IMR-90 (cell line): Measurements from ENCODE around the gene SLC12A6. TPM values are rescaled to one million over a fixed set of nuclear protein-coding genes. Genes with fewer than 3 reads are reported as not detected.

Experiments
- ATAC-seq: fragments of 200-7000 bp; cut with Tn5 transposase; 2 replicates; pipeline ENCODE4 v1.9.1; 2020; ENCODE audit warnings: low read depth, mild to moderate bottlenecking, moderate library complexity
- BruUV-seq: library from RNA; stranded (reverse); fragments of 400-500 nt; replicated peaks from 2 replicates; lab custom pipeline; 2021; lab: Mats Ljungman, UMichigan
- CTCF ChIA-PET: fragments of 300-600 bp; formaldehyde crosslinking; extraction: SDS; loops from one replicate; lab custom pipeline; 2021; ENCODE audit warnings: antibody characterized with exemption; lab: Yijun Ruan, JAX
- POLR2A ChIA-PET: fragments of 300-600 bp; sonication (Branson Sonifier 250); formaldehyde crosslinking; loops from one replicate; lab custom pipeline; 2022; ENCODE audit warnings: antibody characterized with exemption; ENCODE audit not compliant: unreplicated experiment; lab: Charles Lee
- DNase-seq: peaks from one replicate; pipeline ENCODE4 v3.0.0; 2013
- H2AFZ ChIP-seq: replicated peaks from 2 replicates; pipeline ENCODE3; 2013; ENCODE audit warnings: low read length, mild to moderate bottlenecking; ENCODE audit not compliant: poor library complexity
- H2AK5ac ChIP-seq: 2 replicates; pipeline ENCODE4 v1.6.1; 2013; ENCODE audit warnings: low read depth, low read length, inconsistent platforms
- H2AK9ac ChIP-seq: replicated peaks from 2 replicates; pipeline ENCODE3; 2013; ENCODE audit warnings: mild to moderate bottlenecking, low read depth, low read length, moderate library complexity; ENCODE audit not compliant: poor library complexity
- H2BK120ac ChIP-seq: 2 replicates; pipeline ENCODE4 v1.6.1; 2013; ENCODE audit warnings: low read depth, low read length, inconsistent platforms
- H2BK15ac ChIP-seq: 3 replicates; pipeline ENCODE4 v1.6.1; 2013; ENCODE audit warnings: low read depth, low read length, inconsistent platforms
- H2BK20ac ChIP-seq: 2 replicates; pipeline ENCODE4 v1.6.1; 2013; ENCODE audit warnings: low read depth, mild to moderate bottlenecking, inconsistent platforms, low read length, moderate library complexity
- H2BK5ac ChIP-seq: 2 replicates; pipeline ENCODE4 v1.6.1; 2013; ENCODE audit warnings: mild to moderate bottlenecking, low read depth, low read length, inconsistent platforms; ENCODE audit not compliant: poor library complexity, severe bottlenecking
- H3K14ac ChIP-seq: replicated peaks from 2 replicates; pipeline ENCODE4 v1.6.1; 2013; ENCODE audit warnings: low read depth, low read length, inconsistent platforms
- H3K18ac ChIP-seq: 2 replicates; pipeline ENCODE4 v1.6.1; 2013; ENCODE audit warnings: low read depth, low read length, control low read depth
- H3K23ac ChIP-seq: 2 replicates; pipeline ENCODE4 v1.6.1; 2013; ENCODE audit warnings: low read depth, low read length, inconsistent platforms
- H3K27ac ChIP-seq: 2 replicates; pipeline ENCODE4 v1.5.1; 2013; ENCODE audit warnings: mild to moderate bottlenecking, control low read depth, low read length; ENCODE audit not compliant: insufficient read depth
- H3K27me3 ChIP-seq: 2 replicates; pipeline ENCODE4 v1.6.1; 2013; ENCODE audit warnings: low read length; ENCODE audit not compliant: control insufficient read depth, insufficient read depth
- H3K36me3 ChIP-seq: 2 replicates; pipeline ENCODE4 v1.6.1; 2013; ENCODE audit warnings: low read length, mixed read lengths; ENCODE audit not compliant: control insufficient read depth, insufficient read depth
- H3K4ac ChIP-seq: 2 replicates; pipeline ENCODE4 v1.6.1; 2013; ENCODE audit warnings: low read depth, low read length, inconsistent platforms
- H3K4me1 ChIP-seq: 2 replicates; pipeline ENCODE4 v1.6.1; 2013; ENCODE audit warnings: low read length, mixed read lengths; ENCODE audit not compliant: control insufficient read depth, insufficient read depth
- H3K4me2 ChIP-seq: 2 replicates; pipeline ENCODE4 v1.6.1; 2013; ENCODE audit warnings: low read depth, mild to moderate bottlenecking, control low read depth, low read length, moderate library complexity
- H3K4me3 ChIP-seq: 2 replicates; pipeline ENCODE4 v1.5.1; 2013; ENCODE audit warnings: low read depth, mild to moderate bottlenecking, control low read depth, low read length, moderate library complexity; ENCODE audit not compliant: insufficient read depth
- H3K56ac ChIP-seq: 2 replicates; pipeline ENCODE4 v1.6.1; 2013; ENCODE audit warnings: low read length, inconsistent platforms; ENCODE audit not compliant: insufficient read depth; ENCODE audit errors: extremely low read depth
- H3K79me1 ChIP-seq, 2 experiments: 2 replicates each; pipeline ENCODE4 v1.6.1; 2013; ENCODE audit warnings: low read length in 2 of 2, inconsistent platforms in 1 of 2, low read depth in 1 of 2
- H3K9ac ChIP-seq: 2 replicates; pipeline ENCODE4 v1.6.1; 2013; ENCODE audit warnings: low read depth, low read length, control low read depth
- H3K9me1 ChIP-seq: 2 replicates; pipeline ENCODE4 v1.6.1; 2013; ENCODE audit warnings: low read length, inconsistent platforms; ENCODE audit not compliant: insufficient read depth
- H3K9me3 ChIP-seq: 2 replicates; pipeline ENCODE4 v1.6.1; 2013; ENCODE audit warnings: low read length; ENCODE audit not compliant: control insufficient read depth, insufficient read depth
- H4K20me1 ChIP-seq: 2 replicates; pipeline ENCODE4 v1.6.1; 2013; ENCODE audit warnings: low read length, inconsistent platforms; ENCODE audit not compliant: insufficient read depth
- H4K5ac ChIP-seq: 2 replicates; pipeline ENCODE4 v1.6.1; 2013; ENCODE audit warnings: mild to moderate bottlenecking, low read depth, low read length, control low read depth
- H4K8ac ChIP-seq, 2 experiments: 2 replicates each; pipeline ENCODE4 v1.6.1; 2013; ENCODE audit warnings: low read depth in 2 of 2, low read length in 2 of 2, control low read depth in 1 of 2, inconsistent platforms in 1 of 2
- H4K91ac ChIP-seq: 2 replicates; pipeline ENCODE4 v1.6.1; 2013; ENCODE audit warnings: low read depth, low read length, inconsistent platforms; ENCODE audit not compliant: insufficient read depth
- RFX5 ChIP-seq: IDR thresholded peaks from 2 replicates; pipeline ENCODE4 v1.8.0; 2012; ENCODE audit warnings: low read depth, mild to moderate bottlenecking, low read length, moderate library complexity
- WGBS, 2 experiments: methylation state at CpG; one replicate each; pipeline versions ENCODE4 v1.1.5 to v1.1.7; 2013; ENCODE audit warnings: missing lambda C conversion rate in 2 of 2; ENCODE audit not compliant: insufficient read length in 1 of 2; ENCODE audit errors: extremely low coverage in 2 of 2; 5-methylcytosine and 5-hydroxymethylcytosine counted together
- dilution Hi-C: fragments of 300-500 bp; cut with HindIII; formaldehyde crosslinking; loops from one replicate; pipeline ENCODE4 v1.14.3; 2018; ENCODE audit warnings: low sequenced_read_pairs; ENCODE audit not compliant: unreplicated experiment
- in situ Hi-C: fragments of 300-500 bp; cut with MboI; formaldehyde crosslinking; loops from 3 replicates; pipeline ENCODE4 v1.14.3; 2019; ENCODE audit warnings: low sequenced_read_pairs, inconsistent platforms, mixed read lengths
- intact Hi-C: fragments of 100-400 bp; cut with micrococcal nuclease; formaldehyde crosslinking; loops from 2 replicates; pipeline ENCODE4 v1.10.0; 2022
- polyA plus RNA-seq, 3 experiments: library from polyadenylated mRNA; depleted of rRNA; stranded (reverse); fragments of >200 nt; gene quantifications; 2 replicates each; pipeline ENCODE4 v1.2.3, GENCODE V29; 2012; ENCODE audit warnings: low replicate concordance in 1 of 3
- total RNA-seq: library from RNA; depleted of rRNA; stranded (reverse); fragments of >200 nt; gene quantifications from 2 replicates; pipeline ENCODE4 v1.2.3, GENCODE V29; 2012

Gene SLC12A6
- total and polyA plus RNA-seq, 2 of the 4 experiments (the other 2 are of a cell fraction) = 7.7 to 10.2 TPM

DNA sequence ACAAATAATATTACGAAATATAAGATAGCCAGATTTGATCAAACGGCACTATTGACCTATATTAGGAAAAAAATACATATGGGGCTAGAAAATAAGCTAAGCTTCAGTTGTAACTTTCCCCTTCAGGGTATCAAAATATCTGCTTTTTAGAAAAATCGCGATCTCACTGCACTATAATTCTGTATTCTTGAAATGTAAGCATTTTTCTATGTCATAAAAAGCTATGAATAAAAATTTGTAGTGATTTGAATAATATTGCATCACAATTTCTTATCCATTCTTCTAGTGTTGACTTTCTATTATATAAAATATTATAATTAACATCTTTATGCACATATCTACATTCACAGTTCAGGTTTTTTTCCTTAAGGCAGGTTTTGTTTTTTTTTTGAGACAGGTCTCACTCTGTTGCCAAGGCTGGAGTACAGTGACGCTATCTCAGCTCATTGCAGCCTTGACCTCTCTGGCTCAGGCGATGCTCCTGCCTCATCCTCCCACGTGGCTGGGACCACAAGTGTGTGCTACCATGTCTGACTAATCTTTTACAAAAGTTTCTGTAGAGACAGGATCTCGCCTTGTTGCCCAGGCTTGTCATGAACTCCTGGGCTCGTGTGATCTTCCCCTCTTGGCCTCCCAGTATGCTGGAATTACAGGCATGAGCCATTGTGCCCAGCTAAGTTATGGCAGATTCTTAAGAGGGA lies 91.2 kb downstream of the SLC12A6 start:
- H3K4ac ChIP-seq = no peak overlapping the region
- H2BK5ac ChIP-seq = no peak overlapping the region
- ATAC-seq = no peak
- H3K23ac ChIP-seq = no peak overlapping the region
- no peaks in the 10 kb centered on the region for H4K20me1 ChIP-seq
- H3K36me3 ChIP-seq = 0 out of 2 replicates have a peak, but pooled peaks cover 1% of the 10 kb centered on the region
- H3K56ac ChIP-seq = no peak overlapping the region
- H2BK120ac ChIP-seq = no peak overlapping the region
- H4K91ac ChIP-seq = no peak overlapping the region
- peaks cover 4% of the 10 kb centered on the region; the same call in 1 of the 2 replicates for H3K9me1 ChIP-seq
- no peaks in the 10 kb centered on the region for H3K9me3 ChIP-seq
- H2BK20ac ChIP-seq = no peak overlapping the region
- TF ChIP-seq RFX5 = no peak
- WGBS, 2 experiments = 60% methylated on average over 2 of the region's 9 CpGs; no CpG with 5 or more reads in 1 of the 2 experiments
- dilution Hi-C loops = no loop called here
- no peaks in the 10 kb centered on the region for H3K27me3 ChIP-seq
- H4K5ac ChIP-seq = no peak overlapping the region
- no peak overlapping the region for H2AFZ ChIP-seq
- no peak overlapping the region; the same call in 1 of the 2 replicates for H2AK5ac ChIP-seq
- no peak overlapping the region for H3K4me3 ChIP-seq
- peak; percentile 59 for DNase-seq
- intact Hi-C loops = no loop called here
- no peaks in the 10 kb centered on the region for H3K4me1 ChIP-seq
- no peak overlapping the region for H2AK9ac ChIP-seq
- H4K8ac ChIP-seq = no peak overlapping the region
- H3K9ac ChIP-seq = no peak overlapping the region
- in situ Hi-C loops = loop anchor here (25.0 kb wide), 1 partner anchor 341 kb away; the partner anchor contains the start of gene GOLGA8B
- no peak overlapping the region for H3K4me2 ChIP-seq
- no peak overlapping the region for H3K18ac ChIP-seq
- no peaks in the 10 kb centered on the region for H3K79me1 ChIP-seq
- no peak overlapping the region for H3K14ac ChIP-seq
- ChIA-PET CTCF (interaction anchor here (0.5 to 1.1 kb wide), 2 partner anchors 122 to 163 kb away, joined by 3 read pairs; no protein-coding TSS in a partner anchor), POLR2A (no interaction called here)
- BruUV-seq = no TSS peak
- no peak overlapping the region for H2BK15ac ChIP-seq
- H3K27ac ChIP-seq = no peak overlapping the region
